GM12891 (cell line): Measurements from ENCODE around the gene MICU1.

Experiments used
- PAX5 ChIP-seq: IDR thresholded peaks from 2 replicates; pipeline ENCODE4 v1.6.1; 2011; ENCODE audit warnings: low read length, moderate library complexity, mild to moderate bottlenecking; ENCODE audit not compliant: insufficient read depth, severe bottlenecking
- POLR2A ChIP-seq: IDR thresholded peaks from 2 replicates; pipeline ENCODE4 v1.6.1; 2011; ENCODE audit warnings: low read depth, low read length, control low read depth
- POLR2AphosphoS5 ChIP-seq: IDR thresholded peaks from 2 replicates; pipeline ENCODE4 v1.6.1; 2011; ENCODE audit warnings: low read depth, low read length, control low read depth
- POU2F2 ChIP-seq: IDR thresholded peaks from 2 replicates; pipeline ENCODE4 v1.6.1; 2011; ENCODE audit warnings: low read depth, mild to moderate bottlenecking, control low read depth, low read length, moderate library complexity
- SPI1 ChIP-seq: IDR thresholded peaks from 2 replicates; pipeline ENCODE4 v1.6.1; 2011; ENCODE audit warnings: low read depth, low read length, control low read depth
- TAF1 ChIP-seq: IDR thresholded peaks from 2 replicates; pipeline ENCODE4 v1.6.1; 2011; ENCODE audit warnings: low read depth, low read length, control low read depth

GRCh38 chr10:72424561-72424960, 201.3 kb downstream of the MICU1 start:
- TF ChIP-seq POLR2A (no peak), POLR2AphosphoS5 (no peak), PAX5 (no peak), TAF1 (no peak), SPI1 (no peak), POU2F2 (no peak)
